GM19239 (cell line): ENCODE results near the gene HOXA6.

Experiments used
- DNase-seq: peaks from one replicate; pipeline ENCODE4 v3.0.0; 2011; ENCODE audit warnings: low spot score; ENCODE audit not compliant: insufficient read length
- FAIRE-seq: peaks from 2 replicates; lab custom pipeline; 2011; peaks lifted over from hg19 to GRCh38; lab: Jason Lieb, UNC

Gene HOXA6

GRCh38 chr7:27173956-27174873 is 26.6 kb upstream of the HOXA6 start, which contains the start of gene HOXA10:
Gene HOXA10, minus strand, starts transcription at chr7:27174320. Its CDS starts 14 bp downstream, at chr7:27174306.
- no peak for DNase-seq
- no peak for FAIRE-seq

- no peak for DNase-seq
Observed at GRCh38 chr7:27173511-27173955, 26.0 kb upstream of the HOXA6 start.

GRCh38 chr7:27172823-27173510 is 25.4 kb upstream of the HOXA6 start:
- FAIRE-seq: no peak
- no peak for DNase-seq

More at GRCh38 chr7:27173511-27173955, 26.0 kb upstream of the HOXA6 start:
- FAIRE-seq: no peak

- no peak for FAIRE-seq
- DNase-seq: no peak
Observed at GRCh38 chr7:27172315-27172774, 24.8 kb upstream of the HOXA6 start.

GRCh38 chr7:27171637-27172314 is 24.2 kb upstream of the HOXA6 start:
- peak; percentile 40 for FAIRE-seq
- no peak for DNase-seq

DNA sequence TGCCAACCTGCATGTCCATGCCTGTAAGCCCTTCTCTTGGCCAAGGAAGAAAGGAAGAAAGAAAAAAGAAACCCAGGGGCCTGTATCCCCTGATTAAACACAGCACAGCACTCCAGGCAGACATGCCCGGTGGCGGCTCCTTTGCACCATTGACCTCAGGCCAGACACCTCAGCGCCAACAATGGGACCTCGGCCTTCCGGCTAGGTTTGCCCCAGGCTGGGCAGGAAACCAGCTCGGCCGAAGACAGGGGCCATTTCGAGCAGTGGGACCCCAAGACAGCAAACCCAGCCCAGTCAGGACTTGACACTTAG is 23.7 kb upstream of the HOXA6 start:
- no peak for FAIRE-seq
- DNase-seq: no peak

DNA sequence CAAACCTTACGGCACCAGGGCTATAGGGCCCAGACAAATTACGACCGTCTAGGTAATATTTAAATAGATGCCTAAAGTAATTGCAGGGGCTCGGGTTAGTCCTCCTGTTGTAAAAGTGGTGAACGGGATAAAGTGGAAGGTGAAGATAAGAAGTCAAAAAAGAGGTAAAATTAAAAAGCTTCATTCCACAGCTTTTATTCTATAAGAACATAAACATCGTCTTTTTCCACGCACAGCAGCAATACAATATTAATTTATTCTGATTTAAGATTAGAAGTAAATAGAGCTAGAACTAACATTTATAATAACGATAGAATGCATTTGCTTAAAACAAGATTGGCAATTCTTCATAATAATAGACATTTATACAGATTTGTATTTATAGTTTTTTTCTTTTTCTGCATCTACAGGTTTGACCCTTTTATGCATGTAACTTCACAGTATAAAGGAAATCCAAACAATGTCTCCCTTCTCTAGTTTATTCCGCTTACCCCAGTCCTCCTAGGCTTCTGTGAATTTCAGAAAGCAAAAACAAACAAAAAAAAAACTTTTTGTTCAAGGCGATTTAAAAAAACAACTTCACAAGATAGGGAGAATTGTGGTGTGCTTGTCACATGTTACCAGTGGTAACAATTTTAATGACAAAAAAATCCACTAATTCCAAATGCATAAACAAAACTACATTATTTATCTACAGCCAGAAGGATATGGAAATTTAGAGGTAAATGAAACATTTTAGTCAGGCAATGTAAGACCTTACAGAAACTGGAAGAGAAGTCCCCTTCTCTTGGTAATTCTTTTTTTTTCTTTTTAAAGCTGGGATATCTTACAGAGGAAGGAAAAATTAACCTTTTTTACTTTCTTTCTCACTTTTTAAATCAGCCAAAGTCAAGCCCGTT is 23.1 kb upstream of the HOXA6 start:
- no peak for DNase-seq
- FAIRE-seq: no peak

DNA sequence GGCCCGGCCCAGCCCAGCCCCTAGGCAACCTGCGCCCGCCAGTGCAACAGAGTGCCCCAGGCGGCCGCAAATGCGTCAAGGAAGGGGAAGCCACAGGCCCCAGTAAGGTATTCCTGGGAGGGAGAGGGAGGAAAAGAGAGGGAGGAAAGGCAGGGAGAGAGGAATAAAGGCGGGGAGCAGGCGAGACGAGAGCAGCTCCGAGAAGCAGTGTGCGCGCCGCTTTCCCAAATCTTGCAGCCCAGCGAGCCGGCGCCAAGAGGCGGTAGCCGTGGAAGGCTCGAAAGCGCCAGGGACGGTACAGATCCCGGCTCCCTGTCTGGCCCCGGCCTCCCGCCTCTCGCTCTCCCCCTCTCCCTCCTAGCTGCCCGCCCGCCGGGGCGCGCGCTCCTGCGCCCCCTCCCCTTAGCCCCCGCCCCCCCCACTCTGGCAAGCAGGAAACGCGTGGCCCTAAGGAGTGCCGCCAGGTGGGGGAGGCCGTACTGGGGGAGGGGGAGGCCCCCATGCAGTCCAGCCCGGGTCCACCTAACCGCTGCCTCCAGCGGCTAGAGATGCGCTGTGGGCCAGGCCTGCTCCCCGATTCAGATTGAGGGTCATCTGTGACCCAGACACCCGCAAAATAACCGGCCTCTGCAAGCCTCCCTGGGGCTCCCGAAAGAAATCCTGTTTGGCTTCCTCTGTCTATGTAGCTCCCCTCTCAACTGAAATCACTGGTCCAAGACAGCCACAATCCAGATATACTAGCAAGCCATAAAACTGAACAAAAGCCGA is 22.3 kb upstream of the HOXA6 start:
- DNase-seq (no peak), FAIRE-seq (no peak)

DNA sequence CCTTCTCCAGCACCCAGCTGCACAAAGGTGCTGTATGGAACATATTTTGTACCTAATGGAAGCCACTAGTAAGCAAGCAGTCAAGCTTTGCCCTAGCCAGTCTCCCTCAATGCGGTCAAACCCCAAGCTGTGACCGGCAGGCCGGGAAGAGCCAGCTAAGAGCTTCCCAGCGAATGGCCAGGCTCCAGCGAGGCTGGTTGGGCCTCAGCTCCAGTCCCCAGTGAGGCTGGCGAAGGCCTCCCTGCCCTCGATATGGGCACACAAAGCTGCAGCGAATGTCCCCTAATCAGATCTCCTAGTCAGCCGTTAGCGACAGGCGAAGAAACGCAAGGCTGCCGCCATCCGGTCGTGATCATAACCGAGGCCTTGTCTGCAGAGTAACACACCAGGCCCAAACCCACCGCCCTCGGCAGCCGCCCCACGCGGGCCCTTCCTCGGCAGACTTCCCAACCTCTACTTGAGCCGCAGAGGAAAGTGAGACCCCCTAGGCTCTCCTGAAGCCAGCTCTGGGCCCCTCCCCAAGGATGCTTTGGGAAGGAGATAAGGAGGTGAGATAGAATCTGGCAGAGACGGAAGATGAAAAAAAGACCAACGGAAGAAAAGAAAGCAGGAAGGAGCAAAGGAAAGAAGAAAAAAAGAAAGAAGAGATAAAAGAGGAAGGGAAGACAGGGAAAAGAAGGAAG is 20.8 kb upstream of the HOXA6 start:
- no peak for FAIRE-seq
- DNase-seq: no peak

- FAIRE-seq (no peak), DNase-seq (no peak)
Observed at GRCh38 chr7:27167916-27168264, 20.3 kb upstream of the HOXA6 start.

DNA sequence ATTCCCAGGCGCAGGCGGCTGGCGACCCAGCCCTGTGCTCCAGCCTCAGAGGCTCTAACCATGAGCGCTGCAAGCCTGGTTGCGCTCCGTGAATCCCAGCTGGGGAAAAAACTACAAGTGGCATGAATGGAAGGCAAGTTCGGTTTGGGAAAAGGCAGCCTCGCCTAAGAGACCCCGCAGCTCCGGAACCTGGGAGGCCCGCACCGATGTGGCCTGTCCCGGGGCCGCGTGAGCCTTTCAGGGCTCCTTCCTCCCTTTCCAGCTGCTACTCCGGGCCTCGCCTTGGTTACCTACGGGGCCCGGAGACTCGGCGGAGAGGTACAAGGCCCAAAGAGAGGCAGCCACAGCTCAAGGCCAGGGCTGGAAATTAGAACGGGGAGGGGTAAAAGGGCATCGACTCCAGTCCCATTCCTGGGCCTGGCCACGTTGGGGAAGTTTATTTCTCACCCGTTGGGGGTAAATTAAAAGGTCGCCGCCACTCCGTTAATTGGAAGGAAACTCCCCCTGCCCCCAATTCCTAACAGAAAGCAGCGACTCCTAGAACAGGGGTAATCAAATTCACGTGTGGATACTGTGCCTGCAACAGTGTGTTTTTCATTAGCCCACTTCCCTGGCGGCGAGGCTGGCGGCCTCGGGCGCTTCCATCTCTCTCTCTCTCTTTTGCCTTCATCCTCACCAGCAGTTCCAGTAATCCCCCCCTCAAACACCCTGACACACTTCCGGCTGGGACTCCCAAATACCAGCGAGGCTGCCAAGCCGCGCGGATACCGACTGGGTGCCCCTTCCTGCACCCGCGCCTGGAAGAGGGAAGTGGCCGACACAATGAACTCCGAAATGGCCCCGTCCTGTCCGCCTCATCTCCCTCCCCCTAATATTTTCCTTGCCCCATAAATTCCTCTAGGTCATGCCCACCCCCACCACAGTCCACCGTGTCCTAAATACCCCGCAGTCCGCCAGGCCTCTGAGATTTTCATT is 19.2 kb upstream of the HOXA6 start:
- FAIRE-seq (no peak), DNase-seq (no peak)

DNA sequence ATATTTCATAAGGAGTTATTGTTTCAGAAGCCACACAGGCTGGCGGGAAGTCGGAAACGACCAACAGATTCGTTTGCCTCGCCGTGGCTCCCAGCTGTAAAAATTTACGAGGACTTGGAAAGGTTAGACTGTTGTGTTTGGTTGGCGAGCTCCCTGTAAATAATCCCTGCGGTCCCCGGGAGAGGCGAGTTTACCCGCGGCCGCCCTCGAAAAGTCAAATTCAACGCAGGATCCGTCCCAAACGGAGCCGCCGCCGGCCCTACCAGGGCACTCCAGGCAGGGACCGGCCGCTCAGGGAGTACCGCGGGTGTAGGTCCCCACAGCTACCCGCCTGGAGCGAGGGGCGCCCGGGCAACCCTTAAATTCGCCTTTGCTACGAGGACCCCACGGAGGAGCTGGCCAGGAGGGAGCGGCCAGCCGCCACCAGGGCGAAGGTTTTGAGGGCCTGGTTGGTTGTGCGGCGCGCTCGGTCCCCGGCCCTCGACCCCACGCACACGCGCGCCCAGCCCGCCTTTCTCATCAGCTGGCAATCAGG is 18.5 kb upstream of the HOXA6 start:
- DNase-seq (no peak), FAIRE-seq (no peak)

DNA sequence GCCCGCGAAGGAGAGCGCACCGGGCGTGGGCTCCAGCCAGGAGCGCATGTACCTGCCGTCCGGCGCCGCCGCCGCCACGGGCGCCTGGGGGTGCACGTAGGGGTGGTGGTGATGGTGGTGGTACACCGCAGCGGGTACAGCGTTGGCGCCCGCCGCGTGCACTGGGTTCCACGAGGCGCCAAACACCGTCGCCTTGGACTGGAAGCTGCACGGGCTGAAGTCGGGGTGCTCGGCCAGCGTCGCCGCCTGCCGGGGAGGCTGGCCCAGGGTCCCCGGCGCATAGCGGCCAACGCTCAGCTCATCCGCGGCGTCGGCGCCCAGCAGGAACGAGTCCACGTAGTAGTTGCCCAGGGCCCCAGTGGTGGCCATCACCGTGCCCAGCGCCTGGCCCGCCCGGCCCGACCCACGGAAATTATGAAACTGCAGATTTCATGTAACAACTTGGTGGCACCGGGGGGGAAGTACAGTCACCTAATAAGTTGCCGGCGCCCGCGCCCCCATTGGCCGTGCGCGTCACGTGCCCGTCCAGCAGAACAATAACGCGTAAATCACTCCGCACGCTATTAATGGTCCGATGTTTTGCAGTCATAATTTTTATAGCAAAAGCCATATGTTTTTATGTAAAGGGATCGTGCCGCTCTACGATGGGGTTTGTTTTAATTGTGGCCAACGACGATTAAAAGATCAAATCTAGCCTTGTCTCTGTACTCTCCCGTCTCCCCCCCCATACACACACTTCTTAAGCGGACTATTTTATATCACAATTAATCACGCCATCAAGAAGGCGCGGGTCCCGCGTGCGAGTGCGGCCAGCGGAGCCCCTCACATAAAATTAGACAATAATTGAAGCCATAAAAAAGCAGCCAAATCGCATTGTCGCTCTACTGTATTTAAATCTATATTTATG is 17.8 kb upstream of the HOXA6 start, which contains the start of gene HOXA9:
HOXA9 (minus strand) TSS at position 449 of the 907 bp plus-strand sequence; CDS start at position 369, 80 bp downstream.
- FAIRE-seq (no peak), DNase-seq (no peak)

- FAIRE-seq: no peak
Observed at GRCh38 chr7:27164367-27165088, 17.0 kb upstream of the HOXA6 start.

GRCh38 chr7:27164045-27164366 is 16.4 kb upstream of the HOXA6 start:
- FAIRE-seq: no peak

More at GRCh38 chr7:27164367-27165088, 17.0 kb upstream of the HOXA6 start:
- no peak for DNase-seq

More at GRCh38 chr7:27164045-27164366, 16.4 kb upstream of the HOXA6 start:
- no peak for DNase-seq
